ENCODE measurements around the gene PARVB.

DNA sequence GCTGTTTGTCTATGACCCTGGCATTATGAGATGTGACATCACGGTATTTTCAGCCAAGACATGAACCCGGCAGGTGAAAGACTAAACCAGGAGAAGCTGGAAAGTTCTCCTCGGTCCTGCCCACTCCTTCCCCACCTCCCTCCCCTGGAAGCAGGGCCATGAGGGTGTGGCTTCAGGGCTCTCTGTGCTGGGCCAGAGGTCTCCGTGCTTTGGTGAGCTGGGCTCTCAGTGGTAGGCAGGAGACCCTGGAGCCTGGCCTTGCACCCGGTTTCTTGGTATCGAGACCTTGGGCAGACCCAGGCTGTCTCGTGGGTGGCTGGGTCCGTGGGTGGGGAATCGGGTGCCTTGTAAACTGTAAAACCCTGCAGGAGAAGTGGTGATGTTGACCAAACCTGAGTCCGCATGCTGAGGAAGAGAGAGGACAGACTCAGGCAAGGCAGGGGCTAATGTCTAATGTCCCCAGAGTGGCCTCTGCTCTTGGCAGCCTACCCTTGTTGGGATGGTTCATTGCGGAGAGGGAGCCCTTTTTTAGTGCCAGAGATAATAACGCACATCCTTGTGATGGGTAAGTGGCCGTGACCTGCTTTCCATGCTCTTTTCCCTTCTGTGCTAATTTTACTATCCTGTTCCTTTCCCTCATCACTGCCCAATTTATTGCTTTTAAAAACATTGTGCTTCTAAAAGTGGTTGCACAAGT is 108.0 kb downstream of the PARVB start:
- TF ChIP-seq POLR2A (IDR thresholded peaks at IDR 0.05), result no peak
- TF ChIP-seq, protein P1, sequence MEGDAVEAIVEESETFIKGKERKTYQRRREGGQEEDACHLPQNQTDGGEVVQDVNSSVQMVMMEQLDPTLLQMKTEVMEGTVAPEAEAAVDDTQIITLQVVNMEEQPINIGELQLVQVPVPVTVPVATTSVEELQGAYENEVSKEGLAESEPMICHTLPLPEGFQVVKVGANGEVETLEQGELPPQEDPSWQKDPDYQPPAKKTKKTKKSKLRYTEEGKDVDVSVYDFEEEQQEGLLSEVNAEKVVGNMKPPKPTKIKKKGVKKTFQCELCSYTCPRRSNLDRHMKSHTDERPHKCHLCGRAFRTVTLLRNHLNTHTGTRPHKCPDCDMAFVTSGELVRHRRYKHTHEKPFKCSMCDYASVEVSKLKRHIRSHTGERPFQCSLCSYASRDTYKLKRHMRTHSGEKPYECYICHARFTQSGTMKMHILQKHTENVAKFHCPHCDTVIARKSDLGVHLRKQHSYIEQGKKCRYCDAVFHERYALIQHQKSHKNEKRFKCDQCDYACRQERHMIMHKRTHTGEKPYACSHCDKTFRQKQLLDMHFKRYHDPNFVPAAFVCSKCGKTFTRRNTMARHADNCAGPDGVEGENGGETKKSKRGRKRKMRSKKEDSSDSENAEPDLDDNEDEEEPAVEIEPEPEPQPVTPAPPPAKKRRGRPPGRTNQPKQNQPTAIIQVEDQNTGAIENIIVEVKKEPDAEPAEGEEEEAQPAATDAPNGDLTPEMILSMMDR (IDR thresholded peaks at IDR 0.05 in 4 of 5, conservative IDR thresholded peaks at IDR 0.05 in 1 of 5), result no peak

Data from gastrocnemius medialis (tissue), 4 donors.